Measurements from ENCODE around the gene DKK3.

Gene DKK3

GRCh38 chr11:12008790-12009616 lies 577 bp upstream of the DKK3 start:
- peak overlapping the region; percentile 85 for H3K4me3 ChIP-seq (ENCODE audit: low read length)
- no peak for DNase-seq (ENCODE audit: low read depth)
- TF ChIP-seq CTCF (conservative IDR thresholded peaks at IDR 0.05; ENCODE audit: low read depth, low read length): no peak

- H3K4me3 ChIP-seq (ENCODE audit: low read length): no peak overlapping the region
- peak; percentile 3 for TF ChIP-seq CTCF (conservative IDR thresholded peaks at IDR 0.05; ENCODE audit: low read depth, low read length)
- no peak for DNase-seq (ENCODE audit: low read depth)
These were observed 1.2 kb downstream of the DKK3 start for GRCh38 chr11:12007230-12007593.

- no peak for TF ChIP-seq CTCF (conservative IDR thresholded peaks at IDR 0.05; ENCODE audit: low read depth, low read length)
- DNase-seq (ENCODE audit: low read depth): no peak
- no peak overlapping the region for H3K4me3 ChIP-seq (ENCODE audit: low read length)
These were observed 1.7 kb downstream of the DKK3 start for GRCh38 chr11:12006552-12007229.

- H3K4me3 ChIP-seq (ENCODE audit: low read length): no peak overlapping the region
- no peak for DNase-seq (ENCODE audit: low read depth)
These were observed 3.0 kb downstream of the DKK3 start for GRCh38 chr11:12005476-12005875.

GRCh38 chr11:12005061-12005460 lies 3.4 kb downstream of the DKK3 start:
- H3K4me3 ChIP-seq (ENCODE audit: low read length): no peak overlapping the region
- TF ChIP-seq CTCF (conservative IDR thresholded peaks at IDR 0.05; ENCODE audit: low read depth, low read length): no peak
- DNase-seq (ENCODE audit: low read depth): no peak

More at GRCh38 chr11:12005476-12005875, 3.0 kb downstream of the DKK3 start:
- no peak for TF ChIP-seq CTCF (conservative IDR thresholded peaks at IDR 0.05; ENCODE audit: low read depth, low read length)

- TF ChIP-seq CTCF (conservative IDR thresholded peaks at IDR 0.05; ENCODE audit: low read depth, low read length): no peak
- H3K4me3 ChIP-seq (ENCODE audit: low read length): no peak overlapping the region
- DNase-seq (ENCODE audit: low read depth): no peak
These were observed 4.6 kb downstream of the DKK3 start for GRCh38 chr11:12003815-12004214.

- TF ChIP-seq CTCF (conservative IDR thresholded peaks at IDR 0.05; ENCODE audit: low read depth, low read length): no peak
- no peak for DNase-seq (ENCODE audit: low read depth)
- H3K4me3 ChIP-seq (ENCODE audit: low read length): no peak overlapping the region
These were observed 5.1 kb downstream of the DKK3 start for GRCh38 chr11:12003336-12003735.
